Esophagus muscularis mucosa (tissue), 3 donors: Measurements from ENCODE around the gene MAGI1.

Source experiments
- POLR2A ChIP-seq: fragments of 450-650 bp; IDR thresholded peaks from one replicate; pipeline ENCODE4 v1.6.1; 2017; ENCODE audit warnings: antibody characterized with exemption, moderate library complexity, mild to moderate bottlenecking, low read depth
- TF ChIP-seq, protein P1 (sequence below), 3 experiments: fragments of 200-600 bp in 2 of 3; fragments of 450-650 bp in 1 of 3; sonication (generic) in 2 of 3; IDR thresholded peaks; one replicate each; pipeline ENCODE4 v1.5.1; 2017 to 2019; ENCODE audit warnings: antibody characterized with exemption in 3 of 3, mild to moderate bottlenecking in 2 of 3, moderate library complexity in 1 of 3

DNA sequence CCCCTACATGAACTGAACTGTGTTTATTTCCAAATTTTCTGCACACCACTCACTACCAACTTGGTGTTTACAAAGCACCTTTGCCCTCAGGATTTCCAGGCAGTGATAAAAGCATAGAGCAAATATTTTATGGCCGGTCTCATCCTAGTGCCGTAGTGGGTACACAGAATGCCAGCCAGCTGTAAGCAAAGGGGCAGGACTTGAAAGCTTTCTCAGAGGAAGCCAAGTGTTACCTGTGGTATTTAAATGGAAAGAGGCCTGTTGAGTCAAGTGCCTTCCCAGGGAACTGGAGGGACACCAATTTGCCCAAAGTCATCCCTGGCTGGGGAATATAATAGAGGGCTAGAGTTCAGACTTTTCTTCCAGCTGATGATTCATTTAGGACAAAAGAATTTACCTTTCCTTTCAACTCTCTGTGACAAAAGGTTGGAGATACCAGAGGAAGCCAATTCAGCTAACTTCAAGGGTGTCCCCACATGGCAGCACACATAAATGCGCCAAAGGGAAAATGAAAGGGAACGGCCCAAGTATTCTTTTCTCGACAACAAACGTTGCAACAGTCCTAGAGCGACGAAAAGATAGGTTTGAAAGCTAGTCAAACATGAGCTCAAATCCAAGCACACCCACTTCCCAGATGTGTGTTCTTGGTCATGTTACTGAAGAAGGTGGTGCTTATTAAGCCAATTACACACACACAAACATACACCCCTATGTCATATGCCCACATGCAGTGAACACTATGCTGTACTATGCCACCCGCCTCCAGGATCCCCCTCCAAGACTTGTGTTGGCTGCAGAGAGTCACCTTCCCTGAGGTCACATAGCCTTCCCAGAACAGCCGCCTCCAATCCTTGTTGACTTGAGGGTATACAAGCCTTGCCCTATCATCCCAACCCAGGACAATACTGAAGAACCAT lies 27.7 kb downstream of the MAGI1 start:
- TF ChIP-seq, protein P1, sequence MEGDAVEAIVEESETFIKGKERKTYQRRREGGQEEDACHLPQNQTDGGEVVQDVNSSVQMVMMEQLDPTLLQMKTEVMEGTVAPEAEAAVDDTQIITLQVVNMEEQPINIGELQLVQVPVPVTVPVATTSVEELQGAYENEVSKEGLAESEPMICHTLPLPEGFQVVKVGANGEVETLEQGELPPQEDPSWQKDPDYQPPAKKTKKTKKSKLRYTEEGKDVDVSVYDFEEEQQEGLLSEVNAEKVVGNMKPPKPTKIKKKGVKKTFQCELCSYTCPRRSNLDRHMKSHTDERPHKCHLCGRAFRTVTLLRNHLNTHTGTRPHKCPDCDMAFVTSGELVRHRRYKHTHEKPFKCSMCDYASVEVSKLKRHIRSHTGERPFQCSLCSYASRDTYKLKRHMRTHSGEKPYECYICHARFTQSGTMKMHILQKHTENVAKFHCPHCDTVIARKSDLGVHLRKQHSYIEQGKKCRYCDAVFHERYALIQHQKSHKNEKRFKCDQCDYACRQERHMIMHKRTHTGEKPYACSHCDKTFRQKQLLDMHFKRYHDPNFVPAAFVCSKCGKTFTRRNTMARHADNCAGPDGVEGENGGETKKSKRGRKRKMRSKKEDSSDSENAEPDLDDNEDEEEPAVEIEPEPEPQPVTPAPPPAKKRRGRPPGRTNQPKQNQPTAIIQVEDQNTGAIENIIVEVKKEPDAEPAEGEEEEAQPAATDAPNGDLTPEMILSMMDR (IDR thresholded peaks at IDR 0.05), result no peak
- TF ChIP-seq POLR2A, result no peak
